ENCODE measurements around the gene CEP135.
A peak's percentile ranks its signal among the peaks of the same experiment; 100 is the strongest.

- TF ChIP-seq GATA2 (IDR thresholded peaks at IDR 0.05; ENCODE audit: low read depth, low read length) (peak; percentile 37; the same call in 1 of the 2 replicates), GATA3 (IDR thresholded peaks at IDR 0.05; ENCODE audit: low read depth, low read length) (no peak)
Measured at GRCh38 chr4:55948726-55949481, at the start of gene CEP135.
